HEK293 (cell line): ENCODE measurements around the gene PRR23B.
"Not testable (repeated sequence)": the region's sequence is repeated elsewhere in the genome, so short reads cannot be mapped to it uniquely, and the experiment has no call there.

Experiments used
- CTCF ChIA-PET: fragments of 350-600 bp; formaldehyde crosslinking; extraction: SDS; loops from one replicate; lab custom pipeline; 2021; ENCODE audit warnings: antibody characterized with exemption; lab: Yijun Ruan, JAX
- POLR2A ChIA-PET: fragments of 300-600 bp; formaldehyde crosslinking; extraction: SDS; loops from one replicate; lab custom pipeline; 2020; ENCODE audit warnings: antibody characterized with exemption, inconsistent platforms; lab: Yijun Ruan, JAX
- H3K27ac ChIP-seq: fragments of 200-500 bp; sonication (Bioruptor generic); 2 replicates; pipeline ENCODE4 v1.5.1; 2014; ENCODE audit warnings: low read depth, low read length, control low read depth, inconsistent platforms; ENCODE audit errors: extremely low read depth
- H3K36me3 ChIP-seq, 2 experiments: fragments of 200-500 bp in 1 of 2; sonication (Bioruptor generic) in 1 of 2; 1 replicate in 1 of 2; 2 replicates in 1 of 2; pipeline ENCODE4 v1.5.1; 2014 to 2017; ENCODE audit warnings: inconsistent platforms in 2 of 2, low read length in 2 of 2; ENCODE audit not compliant: control insufficient read depth in 2 of 2, insufficient read depth in 1 of 2
- H3K4me1 ChIP-seq: fragments of 200-500 bp; sonication (Bioruptor generic); 2 replicates; pipeline ENCODE4 v1.5.1; 2014; ENCODE audit warnings: mild to moderate bottlenecking, low read length, inconsistent platforms; ENCODE audit not compliant: control insufficient read depth, insufficient read depth
- H3K4me3 ChIP-seq: 2 replicates; pipeline ENCODE4 v1.5.1; 2011; ENCODE audit warnings: low read depth, mild to moderate bottlenecking, control low read depth, low read length, moderate library complexity
- H3K9me3 ChIP-seq: fragments of 200-500 bp; sonication (Bioruptor generic); 2 replicates; pipeline ENCODE4 v1.5.1; 2014; ENCODE audit warnings: low read depth, low read length, inconsistent platforms; ENCODE audit not compliant: control insufficient read depth, insufficient read depth
- GLI4 ChIP-seq: fragments of 450-650 bp; formaldehyde crosslinking; IDR thresholded peaks from 2 replicates; pipeline ENCODE4 v1.5.1; 2016; ENCODE audit warnings: missing biosample characterization, missing genetic modification characterization
- HOXA7 ChIP-seq: sonication (generic); formaldehyde crosslinking; IDR thresholded peaks from 2 replicates; pipeline ENCODE4 v1.8.1; 2022; ENCODE audit warnings: missing genetic modification reagents, borderline replicate concordance
- KLF1 ChIP-seq: fragments of 450-650 bp; formaldehyde crosslinking; IDR thresholded peaks from 2 replicates; pipeline ENCODE4 v1.5.1; 2016; ENCODE audit warnings: missing biosample characterization, missing genetic modification characterization
- MZF1 ChIP-seq: fragments of 450-650 bp; formaldehyde crosslinking; IDR thresholded peaks from 2 replicates; pipeline ENCODE4 v1.5.1; 2017; ENCODE audit warnings: missing biosample characterization, missing genetic modification characterization, borderline replicate concordance
- SETDB1 ChIP-seq: IDR thresholded peaks from one replicate; pipeline ENCODE4 v1.6.1; 2017; ENCODE audit warnings: mild to moderate bottlenecking, low read length, moderate library complexity, mixed read lengths; ENCODE audit not compliant: insufficient read length
- SP2 ChIP-seq: fragments of 450-650 bp; formaldehyde crosslinking; IDR thresholded peaks from 2 replicates; pipeline ENCODE4 v1.5.1; 2016; ENCODE audit warnings: missing biosample characterization, missing genetic modification characterization
- ZNF132 ChIP-seq: fragments of 450-650 bp; formaldehyde crosslinking; IDR thresholded peaks from 2 replicates; pipeline ENCODE4 v1.5.1; 2017; ENCODE audit warnings: missing biosample characterization, missing genetic modification characterization, borderline replicate concordance
- ZNF202 ChIP-seq: fragments of 450-650 bp; formaldehyde crosslinking; IDR thresholded peaks from 2 replicates; pipeline ENCODE4 v1.5.1; 2016; ENCODE audit warnings: missing biosample characterization, missing genetic modification characterization, borderline replicate concordance
- ZNF302 ChIP-seq: fragments of 450-650 bp; formaldehyde crosslinking; IDR thresholded peaks from 2 replicates; pipeline ENCODE4 v1.5.1; 2016; ENCODE audit warnings: missing biosample characterization, missing genetic modification characterization, low read depth
- ZNF324 ChIP-seq: fragments of 450-650 bp; formaldehyde crosslinking; IDR thresholded peaks from 2 replicates; pipeline ENCODE4 v1.5.1; 2016; ENCODE audit warnings: missing biosample characterization, missing genetic modification characterization
- ZNF529 ChIP-seq: fragments of 450-650 bp; formaldehyde crosslinking; IDR thresholded peaks from 2 replicates; pipeline ENCODE4 v1.5.1; 2017; ENCODE audit warnings: missing genetic modification characterization, missing biosample characterization; ENCODE audit not compliant: insufficient replicate concordance
- ZNF623 ChIP-seq: fragments of 450-650 bp; formaldehyde crosslinking; IDR thresholded peaks from 2 replicates; pipeline ENCODE4 v1.5.1; 2016; ENCODE audit warnings: missing biosample characterization, missing genetic modification characterization
- ZNF768 ChIP-seq: fragments of 450-650 bp; formaldehyde crosslinking; IDR thresholded peaks from 2 replicates; pipeline ENCODE4 v1.5.1; 2018; ENCODE audit warnings: missing biosample characterization, mild to moderate bottlenecking, missing genetic modification characterization
- ZNF837 ChIP-seq: fragments of 450-650 bp; formaldehyde crosslinking; IDR thresholded peaks from 2 replicates; pipeline ENCODE4 v1.5.1; 2016; ENCODE audit warnings: missing biosample characterization, missing genetic modification characterization
- ZSCAN23 ChIP-seq: fragments of 450-650 bp; formaldehyde crosslinking; IDR thresholded peaks from 2 replicates; pipeline ENCODE4 v1.5.1; 2016; ENCODE audit warnings: missing biosample characterization, missing genetic modification characterization
- TF ChIP-seq, protein P1 (sequence below): fragments of 450-650 bp; formaldehyde crosslinking; IDR thresholded peaks from 2 replicates; pipeline ENCODE4 v1.5.1; 2016; ENCODE audit warnings: missing biosample characterization, missing genetic modification characterization, low read depth
- TF ChIP-seq, protein P2 (sequence below): fragments of 450-650 bp; formaldehyde crosslinking; IDR thresholded peaks from 2 replicates; pipeline ENCODE4 v1.5.1; 2016; ENCODE audit warnings: missing biosample characterization, missing genetic modification characterization
- TF ChIP-seq, protein P3 (sequence below): fragments of 450-650 bp; formaldehyde crosslinking; IDR thresholded peaks from 2 replicates; pipeline ENCODE4 v1.5.1; 2016; ENCODE audit warnings: missing biosample characterization, missing genetic modification characterization

PRR23B gene

DNA sequence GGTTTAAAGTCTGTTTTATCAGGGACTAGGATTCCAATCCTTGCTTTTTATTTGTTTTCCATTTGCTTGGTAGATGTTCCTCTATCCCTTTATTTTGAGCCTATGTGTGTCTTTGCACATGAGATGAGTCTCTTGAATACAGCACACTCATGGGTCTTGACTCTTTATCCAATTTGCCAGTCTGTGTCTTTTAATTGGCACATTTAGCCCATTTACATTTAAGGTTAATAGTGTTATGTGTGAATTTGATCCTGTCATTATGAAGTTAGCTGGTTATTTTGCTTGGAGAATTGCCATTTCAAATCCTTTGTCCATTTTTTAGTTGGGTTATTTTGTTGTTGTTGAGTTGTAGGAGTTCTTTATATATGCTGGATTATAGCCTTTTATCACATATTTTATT is 9.8 kb upstream of the PRR23B start:
- POLR2A ChIA-PET, H3K4me1 ChIP-seq, H3K9me3 ChIP-seq, H3K4me3 ChIP-seq, H3K36me3 ChIP-seq, CTCF ChIA-PET, H3K27ac ChIP-seq: not testable (repeated sequence)
- peak; percentile 46 for TF ChIP-seq SETDB1
- TF ChIP-seq ZNF529, result peak; percentile 78

DNA sequence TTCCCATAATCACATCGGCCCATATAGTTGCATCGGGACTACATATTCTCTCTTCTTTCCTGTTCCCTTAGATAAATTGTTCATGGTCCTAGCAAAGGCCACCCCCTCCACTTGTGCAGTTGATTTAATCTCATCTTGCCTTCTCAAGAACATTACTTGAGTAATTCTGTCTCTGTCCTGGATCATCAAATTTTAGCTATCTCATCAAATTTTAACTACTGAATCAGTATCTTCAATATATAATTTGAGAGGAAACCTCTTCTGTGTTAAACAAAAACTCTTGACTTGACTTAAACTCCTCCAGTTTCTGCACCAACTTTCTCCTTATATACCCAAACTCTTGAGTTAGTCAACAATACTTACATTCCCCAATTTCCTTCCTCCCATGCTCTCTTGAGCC is 4.2 kb upstream of the PRR23B start:
- ChIA-PET POLR2A (no interaction called here), CTCF (no interaction called here)
- H3K4me1 ChIP-seq, result no peaks in the 10 kb centered on the region
- TF ChIP-seq SP2 (tag by site-specific recombination), result no peak
- no peak for TF ChIP-seq ZNF302 (tag by site-specific recombination)
- no peak for TF ChIP-seq ZNF837
- no peak for TF ChIP-seq KLF1
- no peak for TF ChIP-seq ZNF132 (tag by site-specific recombination)
- TF ChIP-seq ZNF202 (tag by site-specific recombination), result no peak
- no peak for TF ChIP-seq GLI4 (tag by site-specific recombination)
- TF ChIP-seq ZNF768, result no peak
- no peak for TF ChIP-seq HOXA7 (CRISPR knock-in tag)
- TF ChIP-seq ZNF324 (tag by site-specific recombination), result no peak
- TF ChIP-seq ZSCAN23, result no peak
- no peaks in the 10 kb centered on the region for H3K9me3 ChIP-seq
- H3K4me3 ChIP-seq, result no peak overlapping the region
- no peak overlapping the region for H3K27ac ChIP-seq
- no peaks in the 10 kb centered on the region for H3K36me3 ChIP-seq

DNA sequence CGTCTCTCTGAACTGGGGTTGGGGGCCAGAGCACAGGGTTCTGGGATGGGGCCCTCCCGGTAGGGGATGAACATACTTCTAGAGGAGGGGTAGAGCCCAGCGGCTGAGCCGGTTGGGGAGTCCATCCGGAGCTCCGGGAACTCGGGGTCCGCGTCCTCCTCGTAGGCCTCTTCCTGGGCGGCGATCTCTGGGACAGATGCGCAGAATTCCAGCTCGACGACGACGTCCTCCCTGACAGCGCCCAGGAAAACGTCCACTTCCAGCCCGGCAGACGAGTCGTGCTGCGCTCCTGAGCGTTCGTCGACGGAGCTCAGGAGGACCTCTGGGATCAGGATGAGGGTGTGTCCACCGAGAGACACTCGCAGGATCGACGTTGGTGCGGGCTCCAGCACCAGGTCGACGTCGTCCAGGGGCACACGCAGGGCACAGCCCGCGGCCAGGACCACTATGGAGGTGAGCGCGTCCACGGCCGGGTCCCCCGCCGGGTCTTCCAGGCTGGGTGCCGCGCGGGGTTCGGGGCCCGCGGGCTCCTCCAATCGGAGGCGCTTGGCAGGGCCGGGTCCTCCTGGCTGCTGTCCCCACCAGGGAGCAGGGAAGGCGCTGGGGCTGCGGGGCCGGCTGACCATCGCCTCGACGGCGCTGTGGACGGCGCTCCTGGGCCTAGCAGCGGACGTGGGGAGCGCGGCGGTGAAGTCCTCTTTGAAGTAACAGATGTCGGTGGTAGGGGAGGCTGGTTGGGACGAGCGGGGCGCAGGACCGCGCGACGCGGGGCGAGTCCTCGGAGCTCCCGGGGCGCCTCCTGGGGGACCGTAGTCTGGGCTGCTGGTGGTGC is 474 bp downstream of the PRR23B start:
- Histone ChIP-seq H3K36me3 (no peaks in the 10 kb centered on the region), H3K4me3 (no peak overlapping the region), H3K27ac (no peak overlapping the region), H3K9me3 (no peaks in the 10 kb centered on the region), H3K4me1 (no peaks in the 10 kb centered on the region)
- TF ChIP-seq, protein P1, sequence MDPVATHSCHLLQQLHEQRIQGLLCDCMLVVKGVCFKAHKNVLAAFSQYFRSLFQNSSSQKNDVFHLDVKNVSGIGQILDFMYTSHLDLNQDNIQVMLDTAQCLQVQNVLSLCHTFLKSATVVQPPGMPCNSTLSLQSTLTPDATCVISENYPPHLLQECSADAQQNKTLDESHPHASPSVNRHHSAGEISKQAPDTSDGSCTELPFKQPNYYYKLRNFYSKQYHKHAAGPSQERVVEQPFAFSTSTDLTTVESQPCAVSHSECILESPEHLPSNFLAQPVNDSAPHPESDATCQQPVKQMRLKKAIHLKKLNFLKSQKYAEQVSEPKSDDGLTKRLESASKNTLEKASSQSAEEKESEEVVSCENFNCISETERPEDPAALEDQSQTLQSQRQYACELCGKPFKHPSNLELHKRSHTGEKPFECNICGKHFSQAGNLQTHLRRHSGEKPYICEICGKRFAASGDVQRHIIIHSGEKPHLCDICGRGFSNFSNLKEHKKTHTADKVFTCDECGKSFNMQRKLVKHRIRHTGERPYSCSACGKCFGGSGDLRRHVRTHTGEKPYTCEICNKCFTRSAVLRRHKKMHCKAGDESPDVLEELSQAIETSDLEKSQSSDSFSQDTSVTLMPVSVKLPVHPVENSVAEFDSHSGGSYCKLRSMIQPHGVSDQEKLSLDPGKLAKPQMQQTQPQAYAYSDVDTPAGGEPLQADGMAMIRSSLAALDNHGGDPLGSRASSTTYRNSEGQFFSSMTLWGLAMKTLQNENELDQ (tag by site-specific recombination), result no peak
- TF ChIP-seq, protein P2, sequence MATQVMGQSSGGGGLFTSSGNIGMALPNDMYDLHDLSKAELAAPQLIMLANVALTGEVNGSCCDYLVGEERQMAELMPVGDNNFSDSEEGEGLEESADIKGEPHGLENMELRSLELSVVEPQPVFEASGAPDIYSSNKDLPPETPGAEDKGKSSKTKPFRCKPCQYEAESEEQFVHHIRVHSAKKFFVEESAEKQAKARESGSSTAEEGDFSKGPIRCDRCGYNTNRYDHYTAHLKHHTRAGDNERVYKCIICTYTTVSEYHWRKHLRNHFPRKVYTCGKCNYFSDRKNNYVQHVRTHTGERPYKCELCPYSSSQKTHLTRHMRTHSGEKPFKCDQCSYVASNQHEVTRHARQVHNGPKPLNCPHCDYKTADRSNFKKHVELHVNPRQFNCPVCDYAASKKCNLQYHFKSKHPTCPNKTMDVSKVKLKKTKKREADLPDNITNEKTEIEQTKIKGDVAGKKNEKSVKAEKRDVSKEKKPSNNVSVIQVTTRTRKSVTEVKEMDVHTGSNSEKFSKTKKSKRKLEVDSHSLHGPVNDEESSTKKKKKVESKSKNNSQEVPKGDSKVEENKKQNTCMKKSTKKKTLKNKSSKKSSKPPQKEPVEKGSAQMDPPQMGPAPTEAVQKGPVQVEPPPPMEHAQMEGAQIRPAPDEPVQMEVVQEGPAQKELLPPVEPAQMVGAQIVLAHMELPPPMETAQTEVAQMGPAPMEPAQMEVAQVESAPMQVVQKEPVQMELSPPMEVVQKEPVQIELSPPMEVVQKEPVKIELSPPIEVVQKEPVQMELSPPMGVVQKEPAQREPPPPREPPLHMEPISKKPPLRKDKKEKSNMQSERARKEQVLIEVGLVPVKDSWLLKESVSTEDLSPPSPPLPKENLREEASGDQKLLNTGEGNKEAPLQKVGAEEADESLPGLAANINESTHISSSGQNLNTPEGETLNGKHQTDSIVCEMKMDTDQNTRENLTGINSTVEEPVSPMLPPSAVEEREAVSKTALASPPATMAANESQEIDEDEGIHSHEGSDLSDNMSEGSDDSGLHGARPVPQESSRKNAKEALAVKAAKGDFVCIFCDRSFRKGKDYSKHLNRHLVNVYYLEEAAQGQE (tag by site-specific recombination), result no peak
- no peak for TF ChIP-seq ZNF623 (tag by site-specific recombination)
- TF ChIP-seq, protein P3, sequence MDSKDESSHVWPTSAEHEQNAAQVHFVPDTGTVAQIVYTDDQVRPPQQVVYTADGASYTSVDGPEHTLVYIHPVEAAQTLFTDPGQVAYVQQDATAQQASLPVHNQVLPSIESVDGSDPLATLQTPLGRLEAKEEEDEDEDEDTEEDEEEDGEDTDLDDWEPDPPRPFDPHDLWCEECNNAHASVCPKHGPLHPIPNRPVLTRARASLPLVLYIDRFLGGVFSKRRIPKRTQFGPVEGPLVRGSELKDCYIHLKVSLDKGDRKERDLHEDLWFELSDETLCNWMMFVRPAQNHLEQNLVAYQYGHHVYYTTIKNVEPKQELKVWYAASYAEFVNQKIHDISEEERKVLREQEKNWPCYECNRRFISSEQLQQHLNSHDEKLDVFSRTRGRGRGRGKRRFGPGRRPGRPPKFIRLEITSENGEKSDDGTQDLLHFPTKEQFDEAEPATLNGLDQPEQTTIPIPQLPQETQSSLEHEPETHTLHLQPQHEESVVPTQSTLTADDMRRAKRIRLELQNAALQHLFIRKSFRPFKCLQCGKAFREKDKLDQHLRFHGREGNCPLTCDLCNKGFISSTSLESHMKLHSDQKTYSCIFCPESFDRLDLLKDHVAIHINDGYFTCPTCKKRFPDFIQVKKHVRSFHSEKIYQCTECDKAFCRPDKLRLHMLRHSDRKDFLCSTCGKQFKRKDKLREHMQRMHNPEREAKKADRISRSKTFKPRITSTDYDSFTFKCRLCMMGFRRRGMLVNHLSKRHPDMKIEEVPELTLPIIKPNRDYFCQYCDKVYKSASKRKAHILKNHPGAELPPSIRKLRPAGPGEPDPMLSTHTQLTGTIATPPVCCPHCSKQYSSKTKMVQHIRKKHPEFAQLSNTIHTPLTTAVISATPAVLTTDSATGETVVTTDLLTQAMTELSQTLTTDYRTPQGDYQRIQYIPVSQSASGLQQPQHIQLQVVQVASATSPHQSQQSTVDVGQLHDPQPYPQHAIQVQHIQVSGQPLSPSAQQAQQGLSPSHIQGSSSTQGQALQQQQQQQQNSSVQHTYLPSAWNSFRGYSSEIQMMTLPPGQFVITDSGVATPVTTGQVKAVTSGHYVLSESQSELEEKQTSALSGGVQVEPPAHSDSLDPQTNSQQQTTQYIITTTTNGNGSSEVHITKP, result no peak
- TF ChIP-seq MZF1 (tag by site-specific recombination), result no peak
- ChIA-PET CTCF (no interaction called here), POLR2A (no interaction called here)
